Suppressor macrophage (primary cell): ENCODE results near the gene TEAD1.

ENCODE experiments used
- DNase-seq, 4 experiments: peaks; one replicate each; pipeline ENCODE4 v3.0.0-alpha.2; 2020 to 2022

TEAD1 gene

GRCh38 chr11:12715131-12715530 lies 40.9 kb downstream of the TEAD1 start:
- no peak for DNase-seq

GRCh38 chr11:12715941-12716340 lies 41.7 kb downstream of the TEAD1 start:
- no peak for DNase-seq

- no peak for DNase-seq
Measured at GRCh38 chr11:12716816-12717215, 42.6 kb downstream of the TEAD1 start.

GRCh38 chr11:12717851-12718291 lies 43.6 kb downstream of the TEAD1 start:
- no peak for DNase-seq

GRCh38 chr11:12719221-12719620 lies 45.0 kb downstream of the TEAD1 start:
- DNase-seq, result no peak

GRCh38 chr11:12721816-12722604 lies 47.8 kb downstream of the TEAD1 start:
- DNase-seq, result no peak

- DNase-seq, result no peak
Measured at GRCh38 chr11:12723421-12724300, 49.4 kb downstream of the TEAD1 start.

GRCh38 chr11:12724301-12725054 lies 50.3 kb downstream of the TEAD1 start:
- no peak for DNase-seq

GRCh38 chr11:12725055-12725862 lies 51.0 kb downstream of the TEAD1 start:
- no peak for DNase-seq

- no peak for DNase-seq
Measured at GRCh38 chr11:12725863-12726682, 51.9 kb downstream of the TEAD1 start.

GRCh38 chr11:12727563-12728211 lies 53.5 kb downstream of the TEAD1 start:
- no peak for DNase-seq

GRCh38 chr11:12728417-12728816 lies 54.2 kb downstream of the TEAD1 start:
- no peak for DNase-seq

- no peak for DNase-seq
Measured at GRCh38 chr11:12729941-12730340, 55.7 kb downstream of the TEAD1 start.

GRCh38 chr11:12731841-12732336 lies 57.7 kb downstream of the TEAD1 start:
- DNase-seq, result no peak

GRCh38 chr11:12733091-12733490 lies 58.9 kb downstream of the TEAD1 start:
- no peak for DNase-seq

GRCh38 chr11:12734625-12735024 lies 60.4 kb downstream of the TEAD1 start:
- DNase-seq, result no peak

GRCh38 chr11:12735262-12735661 lies 61.0 kb downstream of the TEAD1 start:
- no peak for DNase-seq

GRCh38 chr11:12737024-12737423 lies 62.8 kb downstream of the TEAD1 start:
- no peak for DNase-seq

GRCh38 chr11:12741671-12742216 lies 67.5 kb downstream of the TEAD1 start:
- no peak for DNase-seq

GRCh38 chr11:12743834-12744449 lies 69.7 kb downstream of the TEAD1 start:
- DNase-seq, result no peak
